Epithelial cell of esophagus (primary cell): ENCODE data around the gene TLX2.

ENCODE experiments used
- DNase-seq: peaks from one replicate; pipeline ENCODE4 v3.0.0; 2010; ENCODE audit warnings: low read depth
- H3K4me3 ChIP-seq: 2 replicates; pipeline ENCODE4 v1.5.1; 2011; ENCODE audit warnings: mild to moderate bottlenecking, low read length, control low read depth
- CTCF ChIP-seq: IDR thresholded peaks from 2 replicates; pipeline ENCODE4 v1.5.1; 2011; ENCODE audit warnings: low read depth, mild to moderate bottlenecking, low read length, control low read depth, inconsistent platforms; ENCODE audit not compliant: insufficient read depth; ENCODE audit errors: missing control alignments

Gene TLX2

GRCh38 chr2:74551942-74552913, 38.0 kb downstream of the TLX2 start:
- TF ChIP-seq CTCF: no peak
- no peak overlapping the region for H3K4me3 ChIP-seq
- DNase-seq: no peak

GRCh38 chr2:74552914-74553811, 38.9 kb downstream of the TLX2 start:
- DNase-seq: no peak
- H3K4me3 ChIP-seq: no peak overlapping the region
- TF ChIP-seq CTCF: no peak

DNA sequence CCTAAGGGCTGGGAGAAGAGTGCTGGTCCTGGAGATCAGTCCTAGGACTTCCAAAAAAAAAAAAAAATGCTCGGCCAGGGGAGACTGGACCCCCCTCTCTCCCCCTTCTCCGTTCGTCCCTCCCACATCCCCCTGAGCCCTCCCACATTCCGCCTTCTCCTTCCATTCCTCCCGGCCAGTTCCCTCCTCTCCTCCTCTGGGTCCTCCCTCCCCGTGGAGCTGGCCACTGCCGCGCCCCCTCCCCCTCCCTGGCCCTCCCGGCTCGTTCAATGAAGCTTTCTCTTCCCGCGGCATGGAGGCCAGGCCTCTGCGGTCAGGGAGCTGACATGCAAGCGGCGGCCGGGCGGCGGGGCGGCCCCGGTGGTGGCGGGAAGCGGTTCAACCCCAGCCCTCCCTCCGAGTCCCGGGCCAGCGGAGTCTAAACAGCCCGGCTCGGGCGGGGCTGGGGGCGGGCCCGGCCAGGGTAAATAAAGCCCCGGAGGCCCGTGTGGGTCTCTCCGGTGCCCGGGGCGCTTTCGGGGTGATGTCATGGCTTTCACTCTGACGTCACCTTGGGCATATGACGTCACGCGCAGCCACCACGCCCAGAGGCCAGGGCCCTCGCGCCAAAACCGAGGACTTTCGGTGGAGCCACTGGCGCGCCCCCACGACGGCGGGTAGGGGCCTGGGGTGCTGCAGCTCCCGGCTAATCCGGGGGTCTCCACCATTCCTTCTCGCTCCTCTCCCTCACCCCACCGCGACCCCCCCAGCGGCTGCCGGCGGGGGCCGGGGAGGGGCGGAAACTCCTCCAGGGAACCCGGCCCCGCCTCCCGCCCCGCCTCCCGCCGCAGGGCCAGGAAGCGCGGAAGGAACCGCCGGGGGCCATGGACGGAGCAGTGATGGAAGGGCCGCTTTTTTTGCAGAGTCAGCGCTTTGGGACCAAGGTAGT, 39.9 kb downstream of the TLX2 start, which contains the start of the genes DOK1 and LOXL3:
TSS of gene DOK1 (plus strand) at position 829 of the 928 bp plus-strand sequence. CDS start at position 864, 35 bp downstream.
TSS of gene LOXL3 (minus strand) at position 51 of the 928 bp plus-strand sequence. CDS start 1,308 bp downstream, outside the sequence.
- TF ChIP-seq CTCF: no peak
- H3K4me3 ChIP-seq: peak within 1 kb of the TSS; percentile 49
- peak; percentile 16 for DNase-seq

GRCh38 chr2:74554820-74555531, 40.7 kb downstream of the TLX2 start:
- peak; percentile 24 for DNase-seq
- H3K4me3 ChIP-seq: peak overlapping the region; percentile 49
- TF ChIP-seq CTCF: no peak

- no peak for TF ChIP-seq CTCF
- H3K4me3 ChIP-seq: no peak overlapping the region
- no peak for DNase-seq
Observed at GRCh38 chr2:74555610-74556103, 41.4 kb downstream of the TLX2 start.
